Measurements from ENCODE around the gene PTPRN2.

Gene PTPRN2

GRCh38 chr7:158244430-158244829 lies 343.2 kb downstream of the PTPRN2 start:
- Histone ChIP-seq H3K9ac (ENCODE audit: low read depth, low read length, poor library complexity) (no peak overlapping the region), H3K4ac (ENCODE audit: low read length) (no peak overlapping the region), H2BK12ac (ENCODE audit: low read length) (no peak overlapping the region), H3K27me3 (ENCODE audit: control insufficient read depth in 3 of 3, insufficient read depth in 3 of 3, low read depth in 1 of 3, low read length in 3 of 3) (no peaks in the 10 kb centered on the region), H2BK15ac (ENCODE audit: low read length) (no peak overlapping the region), H3K14ac (ENCODE audit: low read length) (no peak overlapping the region), H3K36me3 (replicated peaks in 1 of 2; ENCODE audit: control insufficient read depth in 2 of 2, insufficient read depth in 2 of 2, low read length in 2 of 2) (peaks cover 0 to 4% of the 10 kb centered on the region in 2 donors), H2BK120ac (ENCODE audit: low read depth, low read length) (no peak overlapping the region), H3K4me1 (ENCODE audit: control insufficient read depth in 2 of 2, insufficient read depth in 1 of 2, low read depth in 1 of 2, low read length in 2 of 2) (no peaks in the 10 kb centered on the region), H3K79me1 (ENCODE audit: low read depth, low read length) (peaks cover 4% of the 10 kb centered on the region), H2BK5ac (ENCODE audit: low read length) (no peak overlapping the region), H2AFZ (ENCODE audit: low read length) (no peak overlapping the region), H3K27ac (replicated peaks; ENCODE audit: low read length) (no peak overlapping the region), H4K8ac (ENCODE audit: low read depth, low read length) (no peak overlapping the region), H3K23ac (ENCODE audit: low read depth, low read length, poor library complexity) (no peak overlapping the region), H4K91ac (ENCODE audit: low read depth, low read length, poor library complexity) (no peak overlapping the region), H3K4me3 (ENCODE audit: low read length in 2 of 2) (no peak overlapping the region), H3K9me3 (replicated peaks in 1 of 2; ENCODE audit: control insufficient read depth in 2 of 2, insufficient read depth in 1 of 2, low read depth in 1 of 2, low read length in 2 of 2) (peaks cover 0 to 10% of the 10 kb centered on the region in 2 donors), H2AK5ac (ENCODE audit: low read depth, low read length) (no peak overlapping the region), H3K18ac (ENCODE audit: low read length) (no peak overlapping the region), H3K4me2 (ENCODE audit: insufficient read depth, low read length, poor library complexity, severe bottlenecking) (no peak overlapping the region)
- no peak for DNase-seq (ENCODE audit: low spot score)
- 100% methylated on average over 4 of the region's 4 CpGs; no CpG with 5 or more reads in 1 of the 2 donors for WGBS, 2 donors (ENCODE audit: extremely low coverage in 2 of 2, insufficient read length in 2 of 2, insufficient replicate concordance in 1 of 2)

- Histone ChIP-seq H2AK5ac (ENCODE audit: low read depth, low read length) (no peak overlapping the region), H2AFZ (ENCODE audit: low read length) (no peak overlapping the region), H3K4me2 (ENCODE audit: insufficient read depth, low read length, poor library complexity, severe bottlenecking) (no peak overlapping the region), H3K27me3 (ENCODE audit: control insufficient read depth in 3 of 3, insufficient read depth in 3 of 3, low read depth in 1 of 3, low read length in 3 of 3) (no peaks in the 10 kb centered on the region), H3K14ac (ENCODE audit: low read length) (no peak overlapping the region), H3K9me3 (replicated peaks in 1 of 2; ENCODE audit: control insufficient read depth in 2 of 2, insufficient read depth in 1 of 2, low read depth in 1 of 2, low read length in 2 of 2) (peaks cover 0 to 4% of the 10 kb centered on the region in 2 donors), H3K79me1 (ENCODE audit: low read depth, low read length) (no peaks in the 10 kb centered on the region), H3K9ac (ENCODE audit: low read depth, low read length, poor library complexity) (no peak overlapping the region), H3K27ac (replicated peaks; ENCODE audit: low read length) (no peak overlapping the region), H3K23ac (ENCODE audit: low read depth, low read length, poor library complexity) (no peak overlapping the region), H3K4me3 (ENCODE audit: low read length in 2 of 2) (no peak overlapping the region), H2BK5ac (ENCODE audit: low read length) (no peak overlapping the region), H4K91ac (ENCODE audit: low read depth, low read length, poor library complexity) (no peak overlapping the region), H3K4ac (ENCODE audit: low read length) (no peak overlapping the region), H3K4me1 (ENCODE audit: control insufficient read depth in 2 of 2, insufficient read depth in 1 of 2, low read depth in 1 of 2, low read length in 2 of 2) (no peaks in the 10 kb centered on the region), H2BK120ac (ENCODE audit: low read depth, low read length) (no peak overlapping the region), H2BK15ac (ENCODE audit: low read length) (no peak overlapping the region), H3K18ac (ENCODE audit: low read length) (no peak overlapping the region), H4K8ac (ENCODE audit: low read depth, low read length) (no peak overlapping the region), H3K36me3 (replicated peaks in 1 of 2; ENCODE audit: control insufficient read depth in 2 of 2, insufficient read depth in 2 of 2, low read length in 2 of 2) (no peaks in the 10 kb centered on the region), H2BK12ac (ENCODE audit: low read length) (no peak overlapping the region)
- no CpG with 5 or more reads among the region's 7 CpGs for WGBS, 2 donors (ENCODE audit: extremely low coverage in 2 of 2, insufficient read length in 2 of 2, insufficient replicate concordance in 1 of 2)
- no peak for DNase-seq (ENCODE audit: low spot score)
These were observed 345.7 kb downstream of the PTPRN2 start for GRCh38 chr7:158241919-158242318.

- H3K27ac ChIP-seq (replicated peaks; ENCODE audit: low read length): no peak overlapping the region
- H4K91ac ChIP-seq (ENCODE audit: low read depth, low read length, poor library complexity): no peak overlapping the region
- no peak overlapping the region for H2AK5ac ChIP-seq (ENCODE audit: low read depth, low read length)
- H2BK15ac ChIP-seq (ENCODE audit: low read length): no peak overlapping the region
- DNase-seq (ENCODE audit: low spot score): no peak
- no peak overlapping the region for H2AFZ ChIP-seq (ENCODE audit: low read length)
- WGBS, 2 donors (ENCODE audit: extremely low coverage in 2 of 2, insufficient read length in 2 of 2, insufficient replicate concordance in 1 of 2): no CpG with 5 or more reads among the region's 3 CpGs
- H3K4ac ChIP-seq (ENCODE audit: low read length): no peak overlapping the region
- H3K23ac ChIP-seq (ENCODE audit: low read depth, low read length, poor library complexity): no peak overlapping the region
- no peak overlapping the region for H3K18ac ChIP-seq (ENCODE audit: low read length)
- no peaks in the 10 kb centered on the region for H3K36me3 ChIP-seq (replicated peaks in 1 of 2; ENCODE audit: control insufficient read depth in 2 of 2, insufficient read depth in 2 of 2, low read length in 2 of 2)
- H3K79me1 ChIP-seq (ENCODE audit: low read depth, low read length): no peaks in the 10 kb centered on the region
- no peak overlapping the region for H3K9ac ChIP-seq (ENCODE audit: low read depth, low read length, poor library complexity)
- H3K4me3 ChIP-seq (ENCODE audit: low read length in 2 of 2): no peak overlapping the region
- no peak overlapping the region for H2BK120ac ChIP-seq (ENCODE audit: low read depth, low read length)
- no peaks in the 10 kb centered on the region for H3K27me3 ChIP-seq (ENCODE audit: control insufficient read depth in 3 of 3, insufficient read depth in 3 of 3, low read depth in 1 of 3, low read length in 3 of 3)
- no peak overlapping the region for H4K8ac ChIP-seq (ENCODE audit: low read depth, low read length)
- no peak overlapping the region for H3K14ac ChIP-seq (ENCODE audit: low read length)
- peaks cover 0 to 9% of the 10 kb centered on the region in 2 donors for H3K9me3 ChIP-seq (replicated peaks in 1 of 2; ENCODE audit: control insufficient read depth in 2 of 2, insufficient read depth in 1 of 2, low read depth in 1 of 2, low read length in 2 of 2)
- no peak overlapping the region for H2BK12ac ChIP-seq (ENCODE audit: low read length)
- H2BK5ac ChIP-seq (ENCODE audit: low read length): no peak overlapping the region
- H3K4me2 ChIP-seq (ENCODE audit: insufficient read depth, low read length, poor library complexity, severe bottlenecking): no peak overlapping the region
- no peaks in the 10 kb centered on the region for H3K4me1 ChIP-seq (ENCODE audit: control insufficient read depth in 2 of 2, insufficient read depth in 1 of 2, low read depth in 1 of 2, low read length in 2 of 2)
These were observed 346.8 kb downstream of the PTPRN2 start for GRCh38 chr7:158240801-158241200.

GRCh38 chr7:158239290-158239981 lies 348.2 kb downstream of the PTPRN2 start:
- no peak overlapping the region for H2BK5ac ChIP-seq (ENCODE audit: low read length)
- H3K4ac ChIP-seq (ENCODE audit: low read length): no peak overlapping the region

More at GRCh38 chr7:158239290-158239981, 348.2 kb downstream of the PTPRN2 start:
- no peak overlapping the region for H3K4me3 ChIP-seq (ENCODE audit: low read length in 2 of 2)
- H2BK120ac ChIP-seq (ENCODE audit: low read depth, low read length): no peak overlapping the region
- peaks cover 0 to 8% of the 10 kb centered on the region in 2 donors for H3K9me3 ChIP-seq (replicated peaks in 1 of 2; ENCODE audit: control insufficient read depth in 2 of 2, insufficient read depth in 1 of 2, low read depth in 1 of 2, low read length in 2 of 2)
- no peak overlapping the region for H3K14ac ChIP-seq (ENCODE audit: low read length)
- H3K23ac ChIP-seq (ENCODE audit: low read depth, low read length, poor library complexity): no peak overlapping the region
- H4K8ac ChIP-seq (ENCODE audit: low read depth, low read length): no peak overlapping the region
- H2BK15ac ChIP-seq (ENCODE audit: low read length): no peak overlapping the region
- H2BK12ac ChIP-seq (ENCODE audit: low read length): no peak overlapping the region
- no peak overlapping the region for H2AFZ ChIP-seq (ENCODE audit: low read length)
- H3K27ac ChIP-seq (replicated peaks; ENCODE audit: low read length): no peak overlapping the region
- no peaks in the 10 kb centered on the region for H3K27me3 ChIP-seq (ENCODE audit: control insufficient read depth in 3 of 3, insufficient read depth in 3 of 3, low read depth in 1 of 3, low read length in 3 of 3)
- H4K91ac ChIP-seq (ENCODE audit: low read depth, low read length, poor library complexity): no peak overlapping the region
- no peak overlapping the region for H3K18ac ChIP-seq (ENCODE audit: low read length)
- H3K4me2 ChIP-seq (ENCODE audit: insufficient read depth, low read length, poor library complexity, severe bottlenecking): no peak overlapping the region
- no peak overlapping the region for H3K9ac ChIP-seq (ENCODE audit: low read depth, low read length, poor library complexity)
- no peaks in the 10 kb centered on the region for H3K36me3 ChIP-seq (replicated peaks in 1 of 2; ENCODE audit: control insufficient read depth in 2 of 2, insufficient read depth in 2 of 2, low read length in 2 of 2)
- H3K79me1 ChIP-seq (ENCODE audit: low read depth, low read length): no peaks in the 10 kb centered on the region
- no peak for DNase-seq (ENCODE audit: low spot score)
- no peaks in the 10 kb centered on the region for H3K4me1 ChIP-seq (ENCODE audit: control insufficient read depth in 2 of 2, insufficient read depth in 1 of 2, low read depth in 1 of 2, low read length in 2 of 2)
- WGBS, 2 donors (ENCODE audit: extremely low coverage in 2 of 2, insufficient read length in 2 of 2, insufficient replicate concordance in 1 of 2): no CpG with 5 or more reads among the region's 30 CpGs
- H2AK5ac ChIP-seq (ENCODE audit: low read depth, low read length): no peak overlapping the region
